ENCODE measurements around the gene DOCK4. TPM values are rescaled to one million over a fixed set of nuclear protein-coding genes. Genes with fewer than 3 reads are reported as not detected.

The DOCK4 gene
- total and polyA plus RNA-seq, 2 experiments from 2014 or later = 2.1 to 5.0 TPM

GRCh38 chr7:111758332-111758731 is 447.9 kb downstream of the DOCK4 start:
- Histone ChIP-seq H2AFZ (no peak overlapping the region), H3K4me2 (ENCODE audit: unreplicated experiment) (no peak overlapping the region), H3K4me3 (no peak overlapping the region), H3K9me3 (ENCODE audit: low read depth) (no peaks in the 10 kb centered on the region), H3K9ac (no peak overlapping the region), H3K9me2 (ENCODE audit: insufficient read depth) (no peaks in the 10 kb centered on the region), H3K79me2 (ENCODE audit: insufficient read depth) (no peaks in the 10 kb centered on the region), H3K36me3 (ENCODE audit: low read depth) (no peaks in the 10 kb centered on the region), H4K20me1 (ENCODE audit: insufficient read depth) (no peaks in the 10 kb centered on the region), H3F3A (ENCODE audit: insufficient read depth) (no peaks in the 10 kb centered on the region; the same call in 1 of the 2 replicates), H3K27me3 (replicated peaks; ENCODE audit: insufficient read depth) (no peaks in the 10 kb centered on the region), H3K4me1 (ENCODE audit: insufficient read depth) (0 out of 2 replicates have a peak, but pooled peaks cover 6% of the 10 kb centered on the region), H3K27ac (no peak overlapping the region)
- DNase-seq = no peak
- in situ Hi-C loops (cut with MboI) = loop anchor here (25.0 kb wide), 1 partner anchor 654 kb away; no protein-coding TSS in a partner anchor
- WGBS, 2 experiments (ENCODE audit: low coverage in 1 of 2, low lambda C conversion rate in 2 of 2, missing lambda C conversion rate in 2 of 2) = 86 to 88% methylated on average over 5 of the region's 5 CpGs
- TF ChIP-seq EZH2phosphoT487 (IDR thresholded peaks at IDR 0.05; ENCODE audit: insufficient read depth, low read depth) (no peak), EZH2 (IDR thresholded peaks at IDR 0.05; ENCODE audit: insufficient read depth, poor library complexity, severe bottlenecking) (no peak)

GRCh38 chr7:111756687-111757178 is 449.5 kb downstream of the DOCK4 start:
- peak overlapping the region; percentile 68 for H3K27ac ChIP-seq
- H3F3A ChIP-seq (ENCODE audit: insufficient read depth) = no peaks in the 10 kb centered on the region; the same call in 1 of the 2 replicates
- H3K4me1 ChIP-seq (ENCODE audit: insufficient read depth) = 0 out of 2 replicates have a peak, but pooled peaks cover 6% of the 10 kb centered on the region
- H3K9me3 ChIP-seq (ENCODE audit: low read depth) = no peaks in the 10 kb centered on the region
- peak overlapping the region; percentile 61 for H3K4me3 ChIP-seq
- peak overlapping the region; percentile 53 for H3K9ac ChIP-seq
- TF ChIP-seq EZH2phosphoT487 (IDR thresholded peaks at IDR 0.05; ENCODE audit: insufficient read depth, low read depth) = no peak
- TF ChIP-seq EZH2 (IDR thresholded peaks at IDR 0.05; ENCODE audit: insufficient read depth, poor library complexity, severe bottlenecking) = no peak
- H3K79me2 ChIP-seq (ENCODE audit: insufficient read depth) = no peaks in the 10 kb centered on the region
- H3K36me3 ChIP-seq (ENCODE audit: low read depth) = no peaks in the 10 kb centered on the region
- H3K9me2 ChIP-seq (ENCODE audit: insufficient read depth) = no peaks in the 10 kb centered on the region
- DNase-seq = peak; percentile 78
- in situ Hi-C loops (cut with MboI) = loop anchor here (25.0 kb wide), 1 partner anchor 656 kb away; no protein-coding TSS in a partner anchor
- peak overlapping the region; percentile 79 for H3K4me2 ChIP-seq (ENCODE audit: unreplicated experiment)
- H3K27me3 ChIP-seq (replicated peaks; ENCODE audit: insufficient read depth) = no peaks in the 10 kb centered on the region
- H4K20me1 ChIP-seq (ENCODE audit: insufficient read depth) = no peaks in the 10 kb centered on the region
- WGBS, 2 experiments (ENCODE audit: low coverage in 1 of 2, low lambda C conversion rate in 2 of 2, missing lambda C conversion rate in 2 of 2) = 35 to 37% methylated on average over 11 of the region's 11 CpGs
- H2AFZ ChIP-seq = peak overlapping the region; percentile 72

- H3K27ac ChIP-seq = no peak overlapping the region
- H3K4me3 ChIP-seq = no peak overlapping the region
- no peak overlapping the region for H2AFZ ChIP-seq
- DNase-seq = no peak
- H3K9me2 ChIP-seq (ENCODE audit: insufficient read depth) = no peaks in the 10 kb centered on the region
- 93 to 94% methylated on average over 6 of the region's 6 CpGs for WGBS, 2 experiments (ENCODE audit: low coverage in 1 of 2, low lambda C conversion rate in 2 of 2, missing lambda C conversion rate in 2 of 2)
- no peak for TF ChIP-seq EZH2phosphoT487 (IDR thresholded peaks at IDR 0.05; ENCODE audit: insufficient read depth, low read depth)
- no peak for TF ChIP-seq EZH2 (IDR thresholded peaks at IDR 0.05; ENCODE audit: insufficient read depth, poor library complexity, severe bottlenecking)
- no peaks in the 10 kb centered on the region for H3K9me3 ChIP-seq (ENCODE audit: low read depth)
- no peak overlapping the region for H3K4me2 ChIP-seq (ENCODE audit: unreplicated experiment)
- H3F3A ChIP-seq (ENCODE audit: insufficient read depth) = no peaks in the 10 kb centered on the region; the same call in 1 of the 2 replicates
- H3K79me2 ChIP-seq (ENCODE audit: insufficient read depth) = no peaks in the 10 kb centered on the region
- H3K27me3 ChIP-seq (replicated peaks; ENCODE audit: insufficient read depth) = no peaks in the 10 kb centered on the region
- in situ Hi-C loops (cut with MboI) = loop anchor here (25.0 kb wide), 1 partner anchor 657 kb away; no protein-coding TSS in a partner anchor
- H3K9ac ChIP-seq = no peak overlapping the region
- no peaks in the 10 kb centered on the region for H4K20me1 ChIP-seq (ENCODE audit: insufficient read depth)
- no peaks in the 10 kb centered on the region for H3K36me3 ChIP-seq (ENCODE audit: low read depth)
- H3K4me1 ChIP-seq (ENCODE audit: insufficient read depth) = 0 out of 2 replicates have a peak, but pooled peaks cover 6% of the 10 kb centered on the region
Measured at GRCh38 chr7:111755383-111755782, 450.8 kb downstream of the DOCK4 start.

- Histone ChIP-seq H2AFZ (no peak overlapping the region), H3K27ac (no peak overlapping the region), H3K9me2 (ENCODE audit: insufficient read depth) (no peaks in the 10 kb centered on the region), H3K9ac (no peak overlapping the region), H3K27me3 (replicated peaks; ENCODE audit: insufficient read depth) (no peaks in the 10 kb centered on the region), H3K4me1 (ENCODE audit: insufficient read depth) (0 out of 2 replicates have a peak, but pooled peaks cover 6% of the 10 kb centered on the region), H4K20me1 (ENCODE audit: insufficient read depth) (no peaks in the 10 kb centered on the region), H3F3A (ENCODE audit: insufficient read depth) (no peaks in the 10 kb centered on the region; the same call in 1 of the 2 replicates), H3K4me3 (no peak overlapping the region), H3K4me2 (ENCODE audit: unreplicated experiment) (no peak overlapping the region), H3K9me3 (ENCODE audit: low read depth) (no peaks in the 10 kb centered on the region), H3K79me2 (ENCODE audit: insufficient read depth) (no peaks in the 10 kb centered on the region), H3K36me3 (ENCODE audit: low read depth) (no peaks in the 10 kb centered on the region)
- 94 to 96% methylated on average over 3 of the region's 3 CpGs for WGBS, 2 experiments (ENCODE audit: low coverage in 1 of 2, low lambda C conversion rate in 2 of 2, missing lambda C conversion rate in 2 of 2)
- in situ Hi-C loops (cut with MboI) = loop anchor here (25.0 kb wide), 1 partner anchor 658 kb away; no protein-coding TSS in a partner anchor
- no peak for DNase-seq
- TF ChIP-seq EZH2phosphoT487 (IDR thresholded peaks at IDR 0.05; ENCODE audit: insufficient read depth, low read depth) (no peak), EZH2 (IDR thresholded peaks at IDR 0.05; ENCODE audit: insufficient read depth, poor library complexity, severe bottlenecking) (no peak)
Measured at GRCh38 chr7:111753968-111754367, 452.2 kb downstream of the DOCK4 start.
